Astrocyte (in vitro differentiated cells and primary cell): ENCODE results near the gene MAGIX. TPM values are rescaled to one million over a fixed set of nuclear protein-coding genes. Genes with fewer than 3 reads are reported as not detected.

Experiments used
- DNase-seq: peaks from one replicate; pipeline ENCODE4 v3.0.0-alpha.2; 2010; ENCODE audit warnings: low read depth
- FAIRE-seq: peaks from 2 replicates; lab custom pipeline; 2011; peaks lifted over from hg19 to GRCh38; lab: Jason Lieb, UNC
- H2AFZ ChIP-seq: 2 replicates; pipeline ENCODE4 v1.6.0; 2012; ENCODE audit warnings: low read depth, low read length, inconsistent platforms
- H3K27ac ChIP-seq: 2 replicates; pipeline ENCODE4 v1.5.1; 2011; ENCODE audit warnings: low read depth, low read length, inconsistent platforms
- H3K27me3 ChIP-seq: 2 replicates; pipeline ENCODE4 v1.6.0; 2011; ENCODE audit warnings: low read length, inconsistent platforms; ENCODE audit not compliant: insufficient read depth
- H3K36me3 ChIP-seq: 2 replicates; pipeline ENCODE4 v1.5.1; 2011; ENCODE audit warnings: low read length, inconsistent platforms; ENCODE audit not compliant: insufficient read depth
- H3K4me1 ChIP-seq: 2 replicates; pipeline ENCODE4 v1.5.1; 2011; ENCODE audit warnings: low read length, inconsistent platforms; ENCODE audit not compliant: insufficient read depth
- H3K4me2 ChIP-seq: 2 replicates; pipeline ENCODE4 v1.6.0; 2012; ENCODE audit warnings: low read length, inconsistent platforms
- H3K4me3 ChIP-seq: 2 replicates; pipeline ENCODE4 v1.5.1; 2011; ENCODE audit warnings: low read depth, mild to moderate bottlenecking, low read length, inconsistent platforms; ENCODE audit not compliant: insufficient read depth
- H3K79me2 ChIP-seq: 2 replicates; pipeline ENCODE4 v1.6.0; 2012; ENCODE audit warnings: mild to moderate bottlenecking, low read length, inconsistent platforms; ENCODE audit not compliant: insufficient read depth
- H3K9ac ChIP-seq: 2 replicates; pipeline ENCODE4 v1.6.0; 2012; ENCODE audit warnings: mild to moderate bottlenecking, low read length, inconsistent platforms
- H3K9me3 ChIP-seq: 2 replicates; pipeline ENCODE4 v1.5.1; 2012; ENCODE audit warnings: low read depth, mild to moderate bottlenecking, low read length, inconsistent platforms; ENCODE audit not compliant: insufficient read depth
- H4K20me1 ChIP-seq: 2 replicates; pipeline ENCODE4 v1.6.0; 2012; ENCODE audit warnings: low read length, inconsistent platforms; ENCODE audit not compliant: insufficient read depth
- H3K27ac Mint-ChIP-seq: one replicate; pipeline ENCODE4 v1.8.0; 2021; ENCODE audit warnings: mild to moderate bottlenecking, mixed read lengths; ENCODE audit not compliant: unreplicated experiment
- H3K27me3 Mint-ChIP-seq: one replicate; pipeline ENCODE4 v1.8.0; 2021; ENCODE audit warnings: low read depth, mixed read lengths; ENCODE audit not compliant: unreplicated experiment
- H3K36me3 Mint-ChIP-seq: one replicate; pipeline ENCODE4 v1.8.0; 2021; ENCODE audit warnings: low read depth, mixed read lengths; ENCODE audit not compliant: unreplicated experiment
- H3K4me1 Mint-ChIP-seq: one replicate; pipeline ENCODE4 v1.8.0; 2021; ENCODE audit warnings: low read depth, mixed read lengths; ENCODE audit not compliant: unreplicated experiment
- H3K4me3 Mint-ChIP-seq: one replicate; pipeline ENCODE4 v1.8.0; 2021; ENCODE audit warnings: mild to moderate bottlenecking, moderate library complexity, mixed read lengths; ENCODE audit not compliant: unreplicated experiment
- H3K9me3 Mint-ChIP-seq: one replicate; pipeline ENCODE4 v1.8.0; 2021; ENCODE audit warnings: mild to moderate bottlenecking, mixed read lengths; ENCODE audit not compliant: unreplicated experiment
- EZH2 ChIP-seq: IDR thresholded peaks from 2 replicates; pipeline ENCODE4 v1.6.1; 2012; ENCODE audit warnings: mild to moderate bottlenecking, low read length, inconsistent platforms; ENCODE audit not compliant: insufficient read depth
- total RNA-seq: library from RNA; stranded (reverse); gene quantifications from 2 replicates; pipeline ENCODE4 v1.2.1, GENCODE V29; 2021
- TF ChIP-seq, protein P1 (sequence below): IDR thresholded peaks from 2 replicates; pipeline ENCODE4 v1.5.1; 2011; ENCODE audit warnings: low read depth, mild to moderate bottlenecking, inconsistent platforms, low read length, moderate library complexity; ENCODE audit not compliant: insufficient read depth

Gene MAGIX
- total RNA-seq, 1 donor from 2014 or later, result 1.2 TPM

- Histone ChIP-seq H3K9ac (no peak overlapping the region), H3K4me1 (no peaks in the 10 kb centered on the region), H3K27me3 (no peaks in the 10 kb centered on the region), H3K4me2 (no peak overlapping the region), H3K9me3 (no peaks in the 10 kb centered on the region), H3K4me3 (no peak overlapping the region), H3K27ac (no peak overlapping the region), H4K20me1 (no peaks in the 10 kb centered on the region), H3K36me3 (no peaks in the 10 kb centered on the region), H2AFZ (no peak overlapping the region), H3K79me2 (no peaks in the 10 kb centered on the region)
- H3K4me3 Mint-ChIP-seq, result no peak overlapping the region
- FAIRE-seq (no peak), DNase-seq (no peak)
- TF ChIP-seq, protein P1, sequence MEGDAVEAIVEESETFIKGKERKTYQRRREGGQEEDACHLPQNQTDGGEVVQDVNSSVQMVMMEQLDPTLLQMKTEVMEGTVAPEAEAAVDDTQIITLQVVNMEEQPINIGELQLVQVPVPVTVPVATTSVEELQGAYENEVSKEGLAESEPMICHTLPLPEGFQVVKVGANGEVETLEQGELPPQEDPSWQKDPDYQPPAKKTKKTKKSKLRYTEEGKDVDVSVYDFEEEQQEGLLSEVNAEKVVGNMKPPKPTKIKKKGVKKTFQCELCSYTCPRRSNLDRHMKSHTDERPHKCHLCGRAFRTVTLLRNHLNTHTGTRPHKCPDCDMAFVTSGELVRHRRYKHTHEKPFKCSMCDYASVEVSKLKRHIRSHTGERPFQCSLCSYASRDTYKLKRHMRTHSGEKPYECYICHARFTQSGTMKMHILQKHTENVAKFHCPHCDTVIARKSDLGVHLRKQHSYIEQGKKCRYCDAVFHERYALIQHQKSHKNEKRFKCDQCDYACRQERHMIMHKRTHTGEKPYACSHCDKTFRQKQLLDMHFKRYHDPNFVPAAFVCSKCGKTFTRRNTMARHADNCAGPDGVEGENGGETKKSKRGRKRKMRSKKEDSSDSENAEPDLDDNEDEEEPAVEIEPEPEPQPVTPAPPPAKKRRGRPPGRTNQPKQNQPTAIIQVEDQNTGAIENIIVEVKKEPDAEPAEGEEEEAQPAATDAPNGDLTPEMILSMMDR, result no peak
- no peak for TF ChIP-seq EZH2
- no peaks in the 10 kb centered on the region for H3K4me1 Mint-ChIP-seq
- peaks cover 7% of the 10 kb centered on the region for H3K27me3 Mint-ChIP-seq
- no peaks in the 10 kb centered on the region for H3K36me3 Mint-ChIP-seq
- no peak overlapping the region for H3K27ac Mint-ChIP-seq
- no peaks in the 10 kb centered on the region for H3K9me3 Mint-ChIP-seq
Observed at GRCh38 chrX:49208399-49208798, 45.8 kb downstream of the MAGIX start.

DNA sequence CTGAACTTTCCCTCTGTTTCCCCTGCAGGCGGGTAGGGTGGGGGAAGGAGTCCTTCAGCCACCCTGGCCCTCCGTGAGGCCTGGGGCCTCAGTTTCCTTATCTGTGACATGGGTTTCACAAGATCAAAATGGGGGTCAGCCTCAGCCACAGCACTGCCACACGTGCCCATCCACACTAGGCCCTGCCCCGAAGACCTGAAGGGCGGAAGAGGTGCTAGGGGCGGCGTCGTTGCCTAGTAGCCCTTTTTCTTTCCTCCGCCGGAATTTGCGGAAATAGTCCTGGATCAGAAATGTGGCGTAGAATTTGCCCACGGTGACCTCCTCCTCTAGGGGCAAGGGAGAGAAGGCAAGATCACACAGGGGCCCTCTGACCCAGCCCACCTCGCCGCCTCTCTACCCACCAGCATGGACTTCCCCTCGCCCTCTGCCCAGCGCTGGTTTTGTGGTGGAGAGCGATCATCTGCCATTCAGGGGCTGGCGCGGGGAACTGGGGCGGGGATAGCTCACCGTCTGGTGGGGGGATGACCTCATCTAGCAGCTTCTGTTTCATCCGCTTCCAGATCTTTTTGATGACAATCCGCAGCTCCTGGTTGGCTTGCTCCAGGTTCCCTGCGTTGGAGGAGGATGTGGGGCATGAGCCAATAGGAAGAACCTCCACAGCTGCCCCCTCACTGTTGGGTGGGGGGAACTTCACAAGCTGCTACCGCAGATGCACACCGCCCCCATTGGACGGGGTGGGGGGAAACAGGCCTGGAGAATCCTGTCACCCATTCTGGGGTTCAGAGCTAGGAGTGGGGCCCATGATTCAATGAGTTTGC, 47.1 kb downstream of the MAGIX start:
- H3K9me3 ChIP-seq, result no peaks in the 10 kb centered on the region
- no peak for FAIRE-seq
- Mint-ChIP-seq H3K27ac (no peak overlapping the region), H3K9me3 (peaks cover 2% of the 10 kb centered on the region), H3K4me1 (no peaks in the 10 kb centered on the region), H3K27me3 (peaks cover 7% of the 10 kb centered on the region), H3K36me3 (no peaks in the 10 kb centered on the region), H3K4me3 (no peak overlapping the region)
- H3K9ac ChIP-seq, result no peak overlapping the region
- H3K4me1 ChIP-seq, result no peaks in the 10 kb centered on the region
- no peak overlapping the region for H3K4me2 ChIP-seq
- no peak for TF ChIP-seq EZH2
- H2AFZ ChIP-seq, result no peak overlapping the region
- no peaks in the 10 kb centered on the region for H3K27me3 ChIP-seq
- no peak for DNase-seq
- no peaks in the 10 kb centered on the region for H3K79me2 ChIP-seq
- no peaks in the 10 kb centered on the region for H3K36me3 ChIP-seq
- no peak overlapping the region for H3K27ac ChIP-seq
- no peaks in the 10 kb centered on the region for H4K20me1 ChIP-seq
- H3K4me3 ChIP-seq, result no peak overlapping the region

DNA sequence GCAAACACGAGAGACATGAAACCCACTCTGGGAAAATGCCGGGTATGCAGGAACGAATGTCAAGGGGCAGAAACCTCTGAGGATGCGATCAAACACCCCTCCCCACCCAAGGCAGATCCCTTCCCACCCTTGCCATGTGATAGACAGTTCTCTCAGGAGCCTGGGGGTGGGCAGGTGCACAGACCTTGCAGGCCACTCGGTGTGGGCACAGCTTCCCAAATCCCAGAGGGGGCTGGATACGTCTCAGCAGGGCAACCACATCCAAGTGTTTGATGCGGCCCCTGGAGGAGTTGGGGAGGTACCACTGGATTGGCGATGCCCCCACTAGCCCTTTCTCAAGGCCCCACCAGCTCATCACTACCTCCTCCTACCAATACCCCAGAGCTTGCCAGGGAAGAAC, 47.8 kb downstream of the MAGIX start:
- no peak for DNase-seq
- H3K4me1 ChIP-seq, result no peaks in the 10 kb centered on the region
- H3K4me3 ChIP-seq, result no peak overlapping the region
- no peaks in the 10 kb centered on the region for H3K36me3 Mint-ChIP-seq
- H3K9me3 Mint-ChIP-seq, result peaks cover 2% of the 10 kb centered on the region
- H3K9me3 ChIP-seq, result no peaks in the 10 kb centered on the region
- no peak for FAIRE-seq
- no peak overlapping the region for H3K4me3 Mint-ChIP-seq
- no peak overlapping the region for H2AFZ ChIP-seq
- no peak overlapping the region for H3K4me2 ChIP-seq
- no peaks in the 10 kb centered on the region for H4K20me1 ChIP-seq
- H3K27ac ChIP-seq, result no peak overlapping the region
- H3K27ac Mint-ChIP-seq, result no peak overlapping the region
- H3K36me3 ChIP-seq, result no peaks in the 10 kb centered on the region
- TF ChIP-seq, protein P1, result no peak
- no peak for TF ChIP-seq EZH2
- H3K4me1 Mint-ChIP-seq, result no peaks in the 10 kb centered on the region
- H3K27me3 ChIP-seq, result no peaks in the 10 kb centered on the region
- peaks cover 8% of the 10 kb centered on the region for H3K27me3 Mint-ChIP-seq
- H3K9ac ChIP-seq, result no peak overlapping the region
- no peaks in the 10 kb centered on the region for H3K79me2 ChIP-seq
